WTC11 (cell line): ENCODE data around the gene POLD3. TPM values are rescaled to one million over a fixed set of nuclear protein-coding genes. Genes with fewer than 3 reads are reported as not detected.

ENCODE experiments used
- ATAC-seq: fragments of 200-7000 bp; cut with Tn5 transposase; 2 replicates; pipeline ENCODE4 v1.10.0; 2021; ENCODE audit warnings: mild to moderate bottlenecking, moderate library complexity
- CTCF ChIA-PET: fragments of 300-600 bp; sonication (Branson Sonifier 250); formaldehyde crosslinking; loops from one replicate; lab custom pipeline; 2021; ENCODE audit warnings: antibody characterized with exemption; lab: Charles Lee
- POLR2A ChIA-PET: fragments of 350-600 bp; sonication (Branson Sonifier 250); formaldehyde crosslinking; loops from one replicate; lab custom pipeline; 2021; ENCODE audit warnings: antibody characterized with exemption; lab: Charles Lee
- DNase-seq: peaks from one replicate; pipeline ENCODE4 v3.0.0; 2021; ENCODE audit warnings: low spot score
- H3K27ac Mint-ChIP-seq: 2 replicates; pipeline ENCODE4 v1.8.0; 2021; ENCODE audit warnings: mixed read lengths
- H3K27me3 Mint-ChIP-seq: 2 replicates; pipeline ENCODE4 v1.8.0; 2021; ENCODE audit warnings: low read depth, mild to moderate bottlenecking, moderate library complexity, mixed read lengths
- H3K36me3 Mint-ChIP-seq: 2 replicates; pipeline ENCODE4 v1.8.0; 2021; ENCODE audit warnings: mixed read lengths
- H3K4me1 Mint-ChIP-seq: 2 replicates; pipeline ENCODE4 v1.8.0; 2022; ENCODE audit warnings: mixed read lengths
- H3K4me3 Mint-ChIP-seq: 2 replicates; pipeline ENCODE4 v1.8.0; 2021; ENCODE audit warnings: mild to moderate bottlenecking, moderate library complexity, mixed read lengths
- H3K9me3 Mint-ChIP-seq: 2 replicates; pipeline ENCODE4 v1.8.0; 2021; ENCODE audit warnings: mixed read lengths
- CREB1 ChIP-seq: sonication (generic); formaldehyde crosslinking; IDR thresholded peaks from 2 replicates; pipeline ENCODE4 v1.8.0; 2023; ENCODE audit warnings: mild to moderate bottlenecking, missing genetic modification reagents
- ESRRA ChIP-seq: sonication (generic); formaldehyde crosslinking; IDR thresholded peaks from 2 replicates; pipeline ENCODE4 v1.8.1; 2022; ENCODE audit warnings: mild to moderate bottlenecking, missing genetic modification reagents, borderline replicate concordance
- GRHL2 ChIP-seq: fragments of 250-450 bp; sonication (Bioruptor Pico); IDR thresholded peaks from 2 replicates; pipeline ENCODE4 v1.8.0; 2022; ENCODE audit warnings: mild to moderate bottlenecking, moderate library complexity; ENCODE audit not compliant: insufficient replicate concordance, severe bottlenecking
- IRF2 ChIP-seq: sonication (generic); formaldehyde crosslinking; IDR thresholded peaks from 2 replicates; pipeline ENCODE4 v1.8.0; 2022; ENCODE audit warnings: low read depth, missing genetic modification reagents, borderline replicate concordance
- JUN ChIP-seq: sonication (generic); formaldehyde crosslinking; IDR thresholded peaks from 2 replicates; pipeline ENCODE4 v1.8.0; 2023; ENCODE audit warnings: mild to moderate bottlenecking, missing genetic modification reagents
- MXD4 ChIP-seq: fragments of 250-450 bp; sonication (Bioruptor Pico); IDR thresholded peaks from 2 replicates; pipeline ENCODE4 v1.8.0; 2021; ENCODE audit warnings: mild to moderate bottlenecking, moderate library complexity, borderline replicate concordance
- NR1H2 ChIP-seq: sonication (generic); formaldehyde crosslinking; IDR thresholded peaks from 2 replicates; pipeline ENCODE4 v1.9.0; 2021; ENCODE audit warnings: mild to moderate bottlenecking, moderate library complexity, missing genetic modification reagents
- NR2C2 ChIP-seq: sonication (generic); formaldehyde crosslinking; IDR thresholded peaks from 2 replicates; pipeline ENCODE4 v1.8.0; 2022; ENCODE audit warnings: mild to moderate bottlenecking, missing genetic modification reagents
- RELA ChIP-seq: sonication (generic); formaldehyde crosslinking; IDR thresholded peaks from 2 replicates; pipeline ENCODE4 v1.8.1; 2022; ENCODE audit warnings: missing genetic modification reagents, mild to moderate bottlenecking, borderline replicate concordance
- USF2 ChIP-seq: sonication (generic); formaldehyde crosslinking; IDR thresholded peaks from 2 replicates; pipeline ENCODE4 v1.8.1; 2023; ENCODE audit warnings: mild to moderate bottlenecking, missing genetic modification reagents, moderate library complexity
- ZBTB21 ChIP-seq: sonication (generic); formaldehyde crosslinking; IDR thresholded peaks from 2 replicates; pipeline ENCODE4 v1.8.1; 2023; ENCODE audit warnings: mild to moderate bottlenecking, missing genetic modification reagents, borderline replicate concordance
- ZNF121 ChIP-seq: sonication (generic); formaldehyde crosslinking; IDR thresholded peaks from 2 replicates; pipeline ENCODE4 v1.8.0; 2023; ENCODE audit warnings: missing genetic modification reagents
- ZNF232 ChIP-seq: sonication (generic); formaldehyde crosslinking; IDR thresholded peaks from 2 replicates; pipeline ENCODE4 v1.8.0; 2022; ENCODE audit warnings: mild to moderate bottlenecking, missing genetic modification reagents
- ZNF281 ChIP-seq: sonication (generic); formaldehyde crosslinking; IDR thresholded peaks from 2 replicates; pipeline ENCODE4 v1.8.0; 2023; ENCODE audit warnings: mild to moderate bottlenecking, missing genetic modification reagents
- ZNF396 ChIP-seq: fragments of 250-450 bp; sonication (Bioruptor Pico); IDR thresholded peaks from 2 replicates; pipeline ENCODE4 v1.8.0; 2021; ENCODE audit warnings: mild to moderate bottlenecking, moderate library complexity, borderline replicate concordance
- total RNA-seq: library from RNA; stranded (reverse); gene quantifications from 3 replicates; pipeline ENCODE4 v1.2.3, GENCODE V29; 2021
- TF ChIP-seq, protein P1 (sequence below): sonication (generic); formaldehyde crosslinking; IDR thresholded peaks from 2 replicates; pipeline ENCODE4 v1.8.0; 2022; ENCODE audit warnings: mild to moderate bottlenecking, missing genetic modification reagents
- TF ChIP-seq, protein P2 (sequence below): sonication (generic); formaldehyde crosslinking; IDR thresholded peaks from 2 replicates; pipeline ENCODE4 v1.8.0; 2023; ENCODE audit warnings: missing genetic modification reagents, mild to moderate bottlenecking, borderline replicate concordance
- TF ChIP-seq, protein P3 (sequence below): sonication (generic); formaldehyde crosslinking; IDR thresholded peaks from 2 replicates; pipeline ENCODE4 v1.8.1; 2022; ENCODE audit warnings: mild to moderate bottlenecking, missing genetic modification reagents, moderate library complexity, borderline replicate concordance
- TF ChIP-seq, protein P4 (sequence below): sonication (generic); formaldehyde crosslinking; conservative IDR thresholded peaks from 2 replicates; pipeline ENCODE4 v1.8.1; 2022; ENCODE audit warnings: mild to moderate bottlenecking, missing genetic modification reagents
- TF ChIP-seq, protein P5 (sequence below): sonication (generic); formaldehyde crosslinking; IDR thresholded peaks from 2 replicates; pipeline ENCODE4 v1.8.1; 2023; ENCODE audit warnings: mild to moderate bottlenecking, missing genetic modification reagents, moderate library complexity

Gene POLD3
- total RNA-seq, 1 experiment from 2014 or later, result 24.1 TPM

DNA sequence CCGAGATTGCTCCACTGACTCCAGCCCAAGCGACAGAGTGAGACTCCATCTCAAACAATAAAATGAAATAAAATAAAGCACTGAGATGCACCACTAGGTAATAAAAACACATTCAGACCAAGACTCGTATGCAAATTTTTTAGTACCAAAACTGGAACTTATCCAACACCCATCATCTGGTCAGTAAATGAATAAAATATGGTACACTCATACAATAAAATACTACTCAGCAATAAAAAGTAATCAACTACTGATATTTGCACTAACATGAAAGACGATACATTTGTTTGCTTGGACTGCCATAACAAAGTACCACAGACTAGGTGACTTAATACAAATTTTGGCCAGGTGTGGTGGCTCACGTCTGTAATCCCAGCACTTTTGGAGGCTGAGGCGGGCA is 17.8 kb upstream of the POLD3 start:
- DNase-seq (no peak), ATAC-seq (no peak)
- no peak overlapping the region for H3K27ac Mint-ChIP-seq
- H3K4me1 Mint-ChIP-seq, result peaks cover 7% of the 10 kb centered on the region
- TF ChIP-seq GRHL2 (CRISPR knock-in tag) (no peak), ZBTB21 (no peak), RELA (CRISPR knock-in tag) (no peak), IRF2 (CRISPR knock-in tag) (no peak), MXD4 (CRISPR knock-in tag) (no peak), CREB1 (CRISPR knock-in tag) (no peak), USF2 (CRISPR knock-in tag) (no peak), ZNF121 (CRISPR knock-in tag) (no peak)
- TF ChIP-seq, protein P1, sequence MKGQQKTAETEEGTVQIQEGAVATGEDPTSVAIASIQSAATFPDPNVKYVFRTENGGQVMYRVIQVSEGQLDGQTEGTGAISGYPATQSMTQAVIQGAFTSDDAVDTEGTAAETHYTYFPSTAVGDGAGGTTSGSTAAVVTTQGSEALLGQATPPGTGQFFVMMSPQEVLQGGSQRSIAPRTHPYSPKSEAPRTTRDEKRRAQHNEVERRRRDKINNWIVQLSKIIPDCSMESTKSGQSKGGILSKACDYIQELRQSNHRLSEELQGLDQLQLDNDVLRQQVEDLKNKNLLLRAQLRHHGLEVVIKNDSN, result no peak
- TF ChIP-seq, protein P2, sequence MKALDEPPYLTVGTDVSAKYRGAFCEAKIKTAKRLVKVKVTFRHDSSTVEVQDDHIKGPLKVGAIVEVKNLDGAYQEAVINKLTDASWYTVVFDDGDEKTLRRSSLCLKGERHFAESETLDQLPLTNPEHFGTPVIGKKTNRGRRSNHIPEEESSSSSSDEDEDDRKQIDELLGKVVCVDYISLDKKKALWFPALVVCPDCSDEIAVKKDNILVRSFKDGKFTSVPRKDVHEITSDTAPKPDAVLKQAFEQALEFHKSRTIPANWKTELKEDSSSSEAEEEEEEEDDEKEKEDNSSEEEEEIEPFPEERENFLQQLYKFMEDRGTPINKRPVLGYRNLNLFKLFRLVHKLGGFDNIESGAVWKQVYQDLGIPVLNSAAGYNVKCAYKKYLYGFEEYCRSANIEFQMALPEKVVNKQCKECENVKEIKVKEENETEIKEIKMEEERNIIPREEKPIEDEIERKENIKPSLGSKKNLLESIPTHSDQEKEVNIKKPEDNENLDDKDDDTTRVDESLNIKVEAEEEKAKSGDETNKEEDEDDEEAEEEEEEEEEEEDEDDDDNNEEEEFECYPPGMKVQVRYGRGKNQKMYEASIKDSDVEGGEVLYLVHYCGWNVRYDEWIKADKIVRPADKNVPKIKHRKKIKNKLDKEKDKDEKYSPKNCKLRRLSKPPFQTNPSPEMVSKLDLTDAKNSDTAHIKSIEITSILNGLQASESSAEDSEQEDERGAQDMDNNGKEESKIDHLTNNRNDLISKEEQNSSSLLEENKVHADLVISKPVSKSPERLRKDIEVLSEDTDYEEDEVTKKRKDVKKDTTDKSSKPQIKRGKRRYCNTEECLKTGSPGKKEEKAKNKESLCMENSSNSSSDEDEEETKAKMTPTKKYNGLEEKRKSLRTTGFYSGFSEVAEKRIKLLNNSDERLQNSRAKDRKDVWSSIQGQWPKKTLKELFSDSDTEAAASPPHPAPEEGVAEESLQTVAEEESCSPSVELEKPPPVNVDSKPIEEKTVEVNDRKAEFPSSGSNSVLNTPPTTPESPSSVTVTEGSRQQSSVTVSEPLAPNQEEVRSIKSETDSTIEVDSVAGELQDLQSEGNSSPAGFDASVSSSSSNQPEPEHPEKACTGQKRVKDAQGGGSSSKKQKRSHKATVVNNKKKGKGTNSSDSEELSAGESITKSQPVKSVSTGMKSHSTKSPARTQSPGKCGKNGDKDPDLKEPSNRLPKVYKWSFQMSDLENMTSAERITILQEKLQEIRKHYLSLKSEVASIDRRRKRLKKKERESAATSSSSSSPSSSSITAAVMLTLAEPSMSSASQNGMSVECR (CRISPR knock-in tag), result no peak
- TF ChIP-seq, all 79 proteins: peak for 0
- CTCF ChIA-PET, result interaction anchor here (10.7 kb wide), 1 partner anchor 123 kb away, joined by 212 read pairs; no protein-coding TSS in a partner anchor
- H3K36me3 Mint-ChIP-seq, result no peaks in the 10 kb centered on the region
- no peaks in the 10 kb centered on the region for H3K27me3 Mint-ChIP-seq
- no peak overlapping the region for H3K4me3 Mint-ChIP-seq
- no peaks in the 10 kb centered on the region for H3K9me3 Mint-ChIP-seq
- POLR2A ChIA-PET, result no interaction called here

DNA sequence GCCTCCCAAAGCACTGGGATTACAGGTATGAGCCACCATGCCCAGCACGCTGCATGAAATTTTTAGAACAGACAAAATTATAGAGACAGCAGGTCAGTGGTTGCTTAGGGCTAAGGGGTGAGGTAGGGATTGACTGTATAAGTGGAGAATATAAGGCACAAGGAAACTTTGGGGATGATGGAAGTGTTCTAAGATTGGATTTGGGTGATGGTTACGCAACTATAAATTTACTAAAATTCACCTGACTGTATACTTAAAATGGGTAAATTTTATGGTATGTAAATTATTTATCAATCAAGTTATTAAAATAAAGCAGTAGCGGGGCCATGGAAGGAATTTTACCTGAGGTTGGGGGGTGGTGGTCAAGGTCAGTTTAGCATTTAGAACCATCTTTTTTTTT is 16.4 kb upstream of the POLD3 start:
- peaks cover 7% of the 10 kb centered on the region for H3K4me1 Mint-ChIP-seq
- H3K4me3 Mint-ChIP-seq, result no peak overlapping the region
- H3K27me3 Mint-ChIP-seq, result no peaks in the 10 kb centered on the region
- no peak overlapping the region for H3K27ac Mint-ChIP-seq
- ATAC-seq (no peak), DNase-seq (no peak)
- no peaks in the 10 kb centered on the region for H3K36me3 Mint-ChIP-seq
- CTCF ChIA-PET, result interaction anchor here (0.9 to 1.9 kb wide), 2 partner anchors 15 to 126 kb away, joined by 4 to 6 read pairs; no protein-coding TSS in a partner anchor
- no peaks in the 10 kb centered on the region for H3K9me3 Mint-ChIP-seq
- POLR2A ChIA-PET, result no interaction called here
- TF ChIP-seq ZNF396 (CRISPR knock-in tag) (no peak), NR1H2 (CRISPR knock-in tag) (no peak), NR2C2 (CRISPR knock-in tag) (no peak), ZNF281 (CRISPR knock-in tag) (no peak), CREB1 (CRISPR knock-in tag) (no peak), ZNF232 (CRISPR knock-in tag) (no peak), ESRRA (CRISPR knock-in tag) (no peak), USF2 (CRISPR knock-in tag) (no peak), JUN (CRISPR knock-in tag) (no peak)
- TF ChIP-seq, protein P3, sequence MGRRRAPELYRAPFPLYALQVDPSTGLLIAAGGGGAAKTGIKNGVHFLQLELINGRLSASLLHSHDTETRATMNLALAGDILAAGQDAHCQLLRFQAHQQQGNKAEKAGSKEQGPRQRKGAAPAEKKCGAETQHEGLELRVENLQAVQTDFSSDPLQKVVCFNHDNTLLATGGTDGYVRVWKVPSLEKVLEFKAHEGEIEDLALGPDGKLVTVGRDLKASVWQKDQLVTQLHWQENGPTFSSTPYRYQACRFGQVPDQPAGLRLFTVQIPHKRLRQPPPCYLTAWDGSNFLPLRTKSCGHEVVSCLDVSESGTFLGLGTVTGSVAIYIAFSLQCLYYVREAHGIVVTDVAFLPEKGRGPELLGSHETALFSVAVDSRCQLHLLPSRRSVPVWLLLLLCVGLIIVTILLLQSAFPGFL (CRISPR knock-in tag), result no peak
- TF ChIP-seq, protein P4, sequence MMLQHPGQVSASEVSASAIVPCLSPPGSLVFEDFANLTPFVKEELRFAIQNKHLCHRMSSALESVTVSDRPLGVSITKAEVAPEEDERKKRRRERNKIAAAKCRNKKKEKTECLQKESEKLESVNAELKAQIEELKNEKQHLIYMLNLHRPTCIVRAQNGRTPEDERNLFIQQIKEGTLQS (CRISPR knock-in tag), result no peak
- TF ChIP-seq, protein P5, sequence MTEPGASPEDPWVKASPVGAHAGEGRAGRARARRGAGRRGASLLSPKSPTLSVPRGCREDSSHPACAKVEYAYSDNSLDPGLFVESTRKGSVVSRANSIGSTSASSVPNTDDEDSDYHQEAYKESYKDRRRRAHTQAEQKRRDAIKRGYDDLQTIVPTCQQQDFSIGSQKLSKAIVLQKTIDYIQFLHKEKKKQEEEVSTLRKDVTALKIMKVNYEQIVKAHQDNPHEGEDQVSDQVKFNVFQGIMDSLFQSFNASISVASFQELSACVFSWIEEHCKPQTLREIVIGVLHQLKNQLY (CRISPR knock-in tag), result no peak
